Sciatic nerve (tissue), 2 donors: ENCODE data around the gene ELOA. TPM values are rescaled to one million over a fixed set of nuclear protein-coding genes. Genes with fewer than 3 reads are reported as not detected.

ENCODE experiments used
- ATAC-seq: fragments of 200-7000 bp; cut with Tn5 transposase; one replicate; pipeline ENCODE4 v1.9.1; 2020; ENCODE audit warnings: mild to moderate bottlenecking, moderate library complexity
- DNase-seq: peaks from one replicate; pipeline ENCODE4 v3.0.0-alpha.2; 2020; ENCODE audit warnings: low spot score
- intact Hi-C: fragments of 100-400 bp; cut with DNase I; formaldehyde crosslinking; loops from one replicate; pipeline ENCODE4 v1.14.2; 2022
- total RNA-seq: library from RNA; stranded (reverse); fragmentation: NEBNext Ultra II Directional; extraction: Animal tissue kit (Norgen Biotek cat#: 25700); gene quantifications from one replicate; pipeline ENCODE4 v1.2.1, GENCODE V29; 2021
- donor health status: DM: no; HTN: no; CAD: no.
- donor health status: DM: no; HTN: no; CAD: no.

Gene ELOA
- 28.2 TPM for total RNA-seq

DNA sequence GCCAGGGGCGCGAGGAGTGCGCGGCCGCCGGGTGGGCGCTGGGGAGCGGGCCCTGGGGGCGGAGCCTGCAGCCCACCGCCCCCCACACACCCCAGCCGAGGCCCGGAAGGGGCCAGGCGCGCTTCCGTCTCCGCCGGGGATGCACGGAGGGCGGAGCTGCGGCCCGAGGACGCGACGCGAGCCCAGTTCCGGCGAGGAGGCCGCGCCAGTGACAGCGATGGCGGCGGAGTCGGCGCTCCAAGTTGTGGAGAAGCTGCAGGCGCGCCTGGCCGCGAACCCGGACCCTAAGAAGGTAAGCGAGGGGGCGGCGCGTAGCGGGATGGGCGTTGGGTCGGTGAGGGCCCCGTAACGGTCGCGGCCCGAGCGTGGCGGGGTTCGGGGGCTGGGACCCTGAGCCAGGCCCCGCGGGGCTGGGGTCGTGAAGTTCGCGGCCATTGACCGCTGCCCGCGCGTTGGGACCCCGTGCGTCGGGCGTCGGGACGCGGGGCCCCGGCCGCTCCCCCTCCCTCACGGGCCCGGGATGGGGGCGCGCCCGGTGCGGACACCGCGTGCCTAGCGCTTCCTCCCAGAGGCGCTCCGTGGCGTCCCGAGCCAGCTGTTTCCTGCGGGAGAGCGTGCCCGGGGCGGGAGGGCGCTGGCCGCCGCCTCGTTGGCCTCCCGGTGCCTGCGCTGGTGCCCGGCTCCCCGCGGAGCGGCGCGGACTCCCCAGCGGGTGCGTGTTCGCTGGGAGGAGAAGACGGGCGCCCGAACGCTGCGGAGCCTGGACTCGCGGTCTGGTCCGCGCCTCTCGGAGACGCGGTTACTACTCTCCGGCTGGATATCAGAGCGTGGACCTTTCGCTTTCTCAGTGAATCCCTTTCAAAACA is at the start of gene ELOA:
Gene ELOA, plus strand, starts transcription at position 185 of the 866 bp plus-strand sequence. Its CDS starts 33 bp downstream, at position 218.
- ATAC-seq (peak; percentile 92), DNase-seq (peak; percentile 83)
- intact Hi-C loops, result no loop called here

DNA sequence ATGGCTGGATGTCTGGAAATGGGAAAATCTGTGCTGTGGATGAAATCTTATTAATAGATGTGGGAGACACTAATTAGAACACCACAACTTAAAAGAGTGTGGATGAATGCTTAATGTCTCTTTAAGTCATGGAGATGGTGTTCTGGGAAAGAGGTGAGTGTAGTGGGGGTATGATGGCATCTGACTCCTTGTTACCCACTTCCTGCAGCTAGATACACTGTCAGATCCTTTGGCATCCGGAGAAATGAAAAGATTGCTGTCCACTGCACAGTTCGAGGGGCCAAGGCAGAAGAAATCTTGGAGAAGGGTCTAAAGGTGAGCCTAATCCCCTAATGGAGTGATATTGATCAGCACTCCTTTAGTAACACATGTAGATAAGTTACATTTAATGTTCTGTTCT is 49.7 kb upstream of the ELOA start:
- DNase-seq (no peak), ATAC-seq (no peak)
- intact Hi-C loops, result no loop called here

- intact Hi-C loops, result no loop called here
- ATAC-seq (no peak), DNase-seq (no peak)
These were observed 48.9 kb upstream of the ELOA start for GRCh38 chr1:23694371-23694770.

DNA sequence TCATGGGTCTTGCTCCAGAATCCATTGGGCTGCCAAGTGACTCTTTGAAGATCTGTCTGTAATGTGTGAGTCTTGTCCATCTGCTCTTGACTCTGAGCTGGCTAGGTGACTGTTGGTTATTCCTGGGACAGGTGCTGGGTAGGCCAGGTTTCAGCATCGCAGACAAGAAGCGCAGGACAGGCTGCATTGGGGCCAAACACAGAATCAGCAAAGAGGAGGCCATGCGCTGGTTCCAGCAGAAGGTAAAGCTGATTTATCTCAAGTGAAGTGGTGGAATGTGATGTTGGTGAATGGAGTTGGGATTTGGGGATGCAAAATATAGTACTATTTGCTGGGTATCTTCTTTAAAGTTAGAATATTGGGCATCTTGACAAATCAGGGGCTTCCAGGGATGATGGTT is 47.6 kb upstream of the ELOA start:
- intact Hi-C loops, result no loop called here
- ATAC-seq (no peak), DNase-seq (no peak)

- DNase-seq (no peak), ATAC-seq (no peak)
- intact Hi-C loops, result no loop called here
These were observed 46.8 kb upstream of the ELOA start for GRCh38 chr1:23696335-23696989.

DNA sequence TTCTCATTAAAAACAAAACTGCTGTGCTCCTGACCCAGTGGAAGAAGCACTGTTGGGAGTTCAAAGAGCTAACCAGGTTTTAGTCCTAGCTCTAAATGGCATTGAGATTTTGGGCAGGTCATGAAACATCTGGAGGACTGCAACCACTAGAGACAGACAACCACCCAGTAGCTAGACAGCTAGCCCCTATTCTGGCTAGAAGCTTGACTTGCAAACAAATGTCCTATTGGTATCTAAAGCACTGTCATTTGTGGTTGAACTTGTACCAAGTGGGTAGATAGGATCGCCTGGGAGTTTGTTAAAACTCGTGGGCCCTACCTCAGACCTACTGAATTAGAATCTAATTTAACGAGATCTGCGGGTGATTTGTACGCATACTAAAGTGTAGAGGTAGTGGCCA is 44.8 kb upstream of the ELOA start:
- intact Hi-C loops, result no loop called here

GRCh38 chr1:23699280-23700179 is 43.7 kb upstream of the ELOA start:
- no peak for DNase-seq
- ATAC-seq, result no peak
- intact Hi-C loops, result no loop called here

More for the DNA sequence above, 44.8 kb upstream of the ELOA start:
- ATAC-seq (no peak), DNase-seq (no peak)

GRCh38 chr1:23701310-23701709 is 42.0 kb upstream of the ELOA start:
- no peak for DNase-seq
- intact Hi-C loops, result no loop called here
- ATAC-seq, result no peak

DNA sequence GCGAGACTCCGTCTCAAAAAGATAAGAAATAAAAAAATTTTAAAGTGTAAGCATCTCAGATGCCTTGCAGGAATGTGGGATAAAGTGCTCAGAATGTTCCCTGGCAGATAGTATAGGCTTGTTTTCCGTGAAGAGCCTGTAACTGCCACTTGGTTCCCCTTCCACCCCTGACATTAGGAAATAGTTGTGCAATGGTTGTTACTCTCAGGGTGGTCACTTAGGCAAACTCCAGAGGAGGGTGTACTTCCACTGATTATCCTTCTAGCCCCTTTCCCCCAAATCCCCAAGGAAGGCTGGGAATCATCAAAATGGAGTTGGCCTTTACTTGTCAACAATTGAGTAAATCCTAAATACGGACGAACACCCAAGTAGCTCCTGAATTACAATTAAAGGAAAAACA is 41.3 kb upstream of the ELOA start:
- no peak for DNase-seq
- ATAC-seq, result peak; percentile 64

GRCh38 chr1:23704834-23705495 is 38.3 kb upstream of the ELOA start:
- no peak for DNase-seq

More for the DNA sequence above, 41.3 kb upstream of the ELOA start:
- intact Hi-C loops, result no loop called here

GRCh38 chr1:23709229-23709628 is 34.0 kb upstream of the ELOA start:
- no peak for DNase-seq
- ATAC-seq, result no peak
- intact Hi-C loops, result no loop called here

More at GRCh38 chr1:23704834-23705495, 38.3 kb upstream of the ELOA start:
- no peak for ATAC-seq
- intact Hi-C loops, result no loop called here

DNA sequence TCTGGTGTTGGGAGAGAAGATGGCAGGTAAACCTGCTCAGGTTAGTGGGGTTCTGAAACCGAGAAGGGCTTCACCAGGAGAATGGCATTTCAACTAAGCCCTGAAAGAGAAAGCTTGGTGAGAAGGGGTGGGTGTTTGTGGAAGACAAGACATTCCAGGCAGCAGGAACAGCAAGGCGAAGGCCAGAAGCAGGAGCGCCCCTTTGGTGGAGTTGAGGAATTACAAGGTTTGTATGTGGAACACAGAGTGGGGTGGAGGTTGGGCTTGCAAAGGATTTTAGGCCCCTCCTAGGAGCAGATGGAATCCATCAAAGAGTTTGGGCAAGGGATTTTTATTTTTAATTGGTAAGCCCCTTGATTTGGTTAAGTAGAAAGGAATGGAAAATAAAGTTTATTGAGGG is 24.8 kb upstream of the ELOA start:
- no peak for ATAC-seq

GRCh38 chr1:23719162-23719820 is 24.0 kb upstream of the ELOA start:
- DNase-seq (no peak), ATAC-seq (no peak)
- intact Hi-C loops, result no loop called here

More for the DNA sequence above, 24.8 kb upstream of the ELOA start:
- DNase-seq, result no peak
- intact Hi-C loops, result no loop called here

DNA sequence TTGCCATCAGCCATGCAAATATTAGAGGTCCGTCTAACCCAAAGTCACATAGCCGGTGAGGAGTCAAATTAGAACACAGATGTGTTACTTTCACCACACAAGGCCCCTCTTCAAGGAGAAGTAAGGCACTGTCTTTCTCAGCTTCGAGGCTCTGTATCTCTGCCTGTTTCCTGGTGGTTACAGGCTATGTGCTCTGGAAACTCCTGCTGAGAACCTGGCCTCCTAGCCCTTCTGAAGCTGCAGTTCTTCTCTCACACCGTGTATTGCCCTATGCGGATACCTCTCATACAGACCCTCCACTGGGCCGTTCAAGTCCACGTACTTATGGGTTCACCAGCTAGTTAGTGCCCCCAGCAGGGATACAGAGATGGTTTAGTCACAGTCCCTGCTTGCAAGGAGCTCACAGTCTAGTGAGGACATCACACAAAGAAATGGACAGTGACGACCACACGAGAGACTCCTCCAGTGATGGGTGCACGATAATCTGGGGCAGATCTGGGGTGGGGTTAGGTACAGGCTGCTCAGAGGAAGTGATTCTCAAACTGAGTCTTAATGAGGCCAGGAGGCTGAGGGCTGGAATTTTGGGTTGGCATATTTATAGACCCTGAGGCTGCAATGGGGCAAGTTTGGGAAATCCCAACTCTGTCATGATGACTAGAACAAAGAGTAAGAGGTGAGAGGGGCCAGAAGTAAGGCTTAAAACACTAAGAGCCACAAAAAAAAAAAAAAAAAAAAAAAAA is 22.8 kb upstream of the ELOA start:
- intact Hi-C loops, result no loop called here
- ATAC-seq (no peak), DNase-seq (no peak)

DNA sequence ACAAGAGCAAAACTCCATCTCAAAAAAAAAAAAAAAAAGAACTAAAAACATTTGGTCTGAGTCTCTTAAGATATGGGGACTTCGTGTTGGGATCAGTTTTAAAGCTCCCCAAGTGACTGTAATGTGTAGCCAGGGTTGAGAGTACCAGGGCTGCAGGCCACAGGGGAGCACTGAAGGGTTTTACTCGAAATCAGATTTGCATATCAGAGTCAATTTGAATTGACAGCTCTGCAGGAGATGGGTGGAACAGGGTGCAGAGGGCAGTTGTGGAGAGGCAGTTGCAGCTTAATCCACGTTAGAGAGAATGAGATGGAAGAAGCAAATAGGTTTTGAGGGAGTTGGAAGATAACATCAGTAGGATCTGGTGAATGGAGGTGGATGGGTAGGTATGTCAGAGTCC is 20.6 kb upstream of the ELOA start:
- ATAC-seq, result no peak
- no peak for DNase-seq
- intact Hi-C loops, result no loop called here

GRCh38 chr1:23726686-23727085 is 16.6 kb upstream of the ELOA start:
- peak; percentile 25 for ATAC-seq
- DNase-seq, result no peak
- intact Hi-C loops, result no loop called here

- DNase-seq, result peak; percentile 71
These were observed 15.9 kb upstream of the ELOA start for GRCh38 chr1:23727362-23727811.

More at GRCh38 chr1:23727362-23727811, 15.9 kb upstream of the ELOA start:
- intact Hi-C loops, result no loop called here
- ATAC-seq, result peak; percentile 98
